Smooth muscle cell (in vitro differentiated cells): Measurements from ENCODE around the gene C2CD2. TPM values are rescaled to one million over a fixed set of nuclear protein-coding genes. Genes with fewer than 3 reads are reported as not detected.

Source experiments
- DNase-seq: peaks from one replicate; lab custom pipeline; 2025; ENCODE audit not compliant: unreplicated experiment; lab: John Stamatoyannopoulos, UW
- H2AFZ ChIP-seq: fragments of 200-600 bp; sonication (generic); 2 replicates; pipeline ENCODE4 v1.6.0; 2016; ENCODE audit warnings: antibody characterized with exemption, low read depth, mild to moderate bottlenecking
- H3F3A ChIP-seq: fragments of 200-600 bp; sonication (generic); 2 replicates; pipeline ENCODE4 v1.6.0; 2017; ENCODE audit warnings: antibody characterized with exemption, low read depth
- H3K27ac ChIP-seq: fragments of 200-600 bp; sonication (generic); 2 replicates; pipeline ENCODE4 v1.5.1; 2016; ENCODE audit warnings: low read depth, mild to moderate bottlenecking
- H3K27me3 ChIP-seq: fragments of 200-600 bp; sonication (generic); 2 replicates; pipeline ENCODE4 v1.6.1; 2016; ENCODE audit warnings: low read depth, mild to moderate bottlenecking
- H3K36me3 ChIP-seq: fragments of 200-600 bp; sonication (generic); 2 replicates; pipeline ENCODE4 v1.5.1; 2016; ENCODE audit warnings: low read depth
- H3K4me1 ChIP-seq: fragments of 200-600 bp; sonication (generic); 2 replicates; pipeline ENCODE4 v1.5.1; 2016; ENCODE audit warnings: low read depth
- H3K4me2 ChIP-seq: fragments of 200-600 bp; sonication (generic); 2 replicates; pipeline ENCODE4 v1.6.0; 2016; ENCODE audit warnings: mild to moderate bottlenecking
- H3K4me3 ChIP-seq: fragments of 200-600 bp; sonication (generic); 2 replicates; pipeline ENCODE4 v1.5.1; 2016; ENCODE audit warnings: mild to moderate bottlenecking
- H3K79me2 ChIP-seq: fragments of 200-600 bp; sonication (generic); 2 replicates; pipeline ENCODE4 v1.6.0; 2016; ENCODE audit warnings: low read depth, mild to moderate bottlenecking
- H3K9ac ChIP-seq: fragments of 200-600 bp; sonication (generic); 2 replicates; pipeline ENCODE4 v1.6.0; 2016; ENCODE audit warnings: low read depth
- H3K9me3 ChIP-seq: fragments of 200-600 bp; sonication (generic); replicated peaks from 2 replicates; pipeline ENCODE4 v1.5.1; 2016; ENCODE audit warnings: low read depth
- H4K20me1 ChIP-seq: fragments of 200-600 bp; sonication (generic); 2 replicates; pipeline ENCODE4 v1.6.0; 2016; ENCODE audit warnings: low read depth
- CTCF ChIP-seq: fragments of 200-600 bp; sonication (generic); IDR thresholded peaks from 2 replicates; pipeline ENCODE4 v1.5.1; 2017; ENCODE audit warnings: borderline replicate concordance, mild to moderate bottlenecking, antibody characterized with exemption; ENCODE audit not compliant: insufficient read depth, poor library complexity, severe bottlenecking
- WGBS: methylation state at CpG from one replicate; pipeline ENCODE4 v1.1.7; 2016; ENCODE audit warnings: low lambda C conversion rate; 5-methylcytosine and 5-hydroxymethylcytosine counted together
- polyA plus RNA-seq: library from polyadenylated mRNA; unstranded; fragments of >200 nt; fragmentation: Nextera tagmentation; extraction: Ambion mirVana; gene quantifications from 2 replicates; pipeline ENCODE4 v1.2.1, GENCODE V29; 2016
- total RNA-seq: library from RNA; depleted of rRNA; stranded (reverse); fragments of >200 nt; gene quantifications from 2 replicates; pipeline ENCODE4 v1.2.3, GENCODE V29; 2014

Gene C2CD2
- total RNA-seq: 6.1 and 6.2 TPM in 2 replicates
- polyA plus RNA-seq: 3.4 and 4.2 TPM in 2 replicates

- H3K9me3 ChIP-seq: no peaks in the 10 kb centered on the region
- peak; percentile 63 for DNase-seq
- no peak within 1 kb of the TSS for H3K27ac ChIP-seq
Measured at GRCh38 chr21:41953831-41954653, at the start of gene C2CD2. TSS of gene C2CD2 (minus strand) at chr21:41954018. CDS start at chr21:41953648, 370 bp downstream.

GRCh38 chr21:42003051-42003461 lies 49.2 kb upstream of the C2CD2 start:
- Histone ChIP-seq H3K27me3 (no peaks in the 10 kb centered on the region), H3K4me2 (peak overlapping the region; percentile 24), H3K4me3 (no peak overlapping the region), H2AFZ (no peak overlapping the region), H3K27ac (peak overlapping the region; percentile 97), H4K20me1 (no peaks in the 10 kb centered on the region), H3K9ac (peak overlapping the region; percentile 73), H3K79me2 (peaks cover 49% of the 10 kb centered on the region), H3K9me3 (no peaks in the 10 kb centered on the region), H3K4me1 (no peaks in the 10 kb centered on the region), H3K36me3 (no peaks in the 10 kb centered on the region), H3F3A (peaks cover 5% of the 10 kb centered on the region)
- WGBS: 64% methylated on average over 4 of the region's 4 CpGs
- no peak for DNase-seq
- no peak for TF ChIP-seq CTCF

More at GRCh38 chr21:41953831-41954653, at the start of gene C2CD2:
- H2AFZ ChIP-seq: peak within 1 kb of the TSS; percentile 79
- no peak for TF ChIP-seq CTCF
- H4K20me1 ChIP-seq: peaks cover 4% of the 10 kb centered on the region
- no peak within 1 kb of the TSS for H3K9ac ChIP-seq
- peak within 1 kb of the TSS; percentile 92 for H3K4me2 ChIP-seq
- H3K4me3 ChIP-seq: peak within 1 kb of the TSS; percentile 58
- H3K79me2 ChIP-seq: no peaks in the 10 kb centered on the region
- H3F3A ChIP-seq: peaks cover 19% of the 10 kb centered on the region
- peaks cover 21% of the 10 kb centered on the region for H3K4me1 ChIP-seq
- 15% methylated on average over 26 of the region's 85 CpGs for WGBS
- H3K36me3 ChIP-seq: no peaks in the 10 kb centered on the region
- no peaks in the 10 kb centered on the region for H3K27me3 ChIP-seq

- peak overlapping the region; percentile 97 for H3K27ac ChIP-seq
- H2AFZ ChIP-seq: no peak overlapping the region
- no peaks in the 10 kb centered on the region for H4K20me1 ChIP-seq
- DNase-seq: no peak
- peaks cover 44% of the 10 kb centered on the region for H3K79me2 ChIP-seq
- peak overlapping the region; percentile 50 for H3K4me2 ChIP-seq
- 31% methylated on average over 14 of the region's 14 CpGs for WGBS
- no peak overlapping the region for H3K4me3 ChIP-seq
- no peak for TF ChIP-seq CTCF
- peak overlapping the region; percentile 73 for H3K9ac ChIP-seq
- peaks cover 5% of the 10 kb centered on the region for H3F3A ChIP-seq
- no peaks in the 10 kb centered on the region for H3K4me1 ChIP-seq
- H3K27me3 ChIP-seq: no peaks in the 10 kb centered on the region
- no peaks in the 10 kb centered on the region for H3K9me3 ChIP-seq
- no peaks in the 10 kb centered on the region for H3K36me3 ChIP-seq
Measured at GRCh38 chr21:42002421-42002958, 48.7 kb upstream of the C2CD2 start.
